ENCODE measurements around the gene SPIRE2.
"Not testable (repeated sequence)": the region's sequence is repeated elsewhere in the genome, so short reads cannot be mapped to it uniquely, and the experiment has no call there.

Gene SPIRE2

GRCh38 chr16:89898201-89898967, 70.1 kb downstream of the SPIRE2 start:
- no peak for DNase-seq (ENCODE audit: low read depth)

GRCh38 chr16:89899879-89900481, 71.7 kb downstream of the SPIRE2 start:
- DNase-seq (ENCODE audit: low read depth) = no peak

- DNase-seq (ENCODE audit: low read depth) = no peak
These were observed 72.6 kb downstream of the SPIRE2 start for GRCh38 chr16:89900885-89901284.

GRCh38 chr16:89902980-89903379, 74.7 kb downstream of the SPIRE2 start:
- DNase-seq (ENCODE audit: low read depth) = no peak

- no peak for DNase-seq (ENCODE audit: low read depth)
These were observed 75.7 kb downstream of the SPIRE2 start for GRCh38 chr16:89903908-89904515.

GRCh38 chr16:89904606-89905510, 76.6 kb downstream of the SPIRE2 start:
- DNase-seq (ENCODE audit: low read depth) = no peak

- DNase-seq (ENCODE audit: low read depth) = no peak
These were observed 77.3 kb downstream of the SPIRE2 start for GRCh38 chr16:89905511-89906139.

GRCh38 chr16:89906140-89907025, 78.1 kb downstream of the SPIRE2 start:
- no peak for DNase-seq (ENCODE audit: low read depth)

GRCh38 chr16:89907055-89907814, 79.0 kb downstream of the SPIRE2 start:
- DNase-seq (ENCODE audit: low read depth) = no peak

- DNase-seq (ENCODE audit: low read depth) = no peak
These were observed 80.0 kb downstream of the SPIRE2 start for GRCh38 chr16:89908236-89908635.

- DNase-seq (ENCODE audit: low read depth) = no peak
These were observed 81.8 kb downstream of the SPIRE2 start for GRCh38 chr16:89909777-89910716.

GRCh38 chr16:89910717-89911354, 82.6 kb downstream of the SPIRE2 start:
- DNase-seq (ENCODE audit: low read depth) = no peak

- DNase-seq (ENCODE audit: low read depth) = no peak
These were observed 83.1 kb downstream of the SPIRE2 start for GRCh38 chr16:89911375-89911774.

- DNase-seq (ENCODE audit: low read depth) = no peak
These were observed 83.9 kb downstream of the SPIRE2 start for GRCh38 chr16:89912143-89912542.

- no peak for DNase-seq (ENCODE audit: low read depth)
These were observed 84.4 kb downstream of the SPIRE2 start for GRCh38 chr16:89912627-89913026.

- no peak for DNase-seq (ENCODE audit: low read depth)
These were observed 85.4 kb downstream of the SPIRE2 start for GRCh38 chr16:89913408-89914387.

- not testable (repeated sequence) for DNase-seq (ENCODE audit: low read depth)
These were observed 86.5 kb downstream of the SPIRE2 start for GRCh38 chr16:89914642-89915285.
